ENCODE measurements around the gene FARSA.
A peak's percentile ranks its signal among the peaks of the same experiment; 100 is the strongest.

The FARSA gene

GRCh38 chr19:12943437-12944044 is 10.0 kb upstream of the FARSA start:
- in situ Hi-C loops (cut with MboI; ENCODE audit: low pct_unique_long_range_greater_than_20kb, low sequenced_read_pairs, unreplicated experiment), result no loop called here
- DNase-seq (ENCODE audit: low spot score), result no peak
- TF ChIP-seq CTCF (IDR thresholded peaks at IDR 0.05; ENCODE audit: extremely low read depth, insufficient read depth, missing control alignments), result no peak

GRCh38 chr19:12940897-12941296 is 7.4 kb upstream of the FARSA start:
- in situ Hi-C loops (cut with MboI; ENCODE audit: low pct_unique_long_range_greater_than_20kb, low sequenced_read_pairs, unreplicated experiment), result no loop called here
- no peak for DNase-seq (ENCODE audit: low spot score)
- no peak for TF ChIP-seq CTCF (IDR thresholded peaks at IDR 0.05; ENCODE audit: extremely low read depth, insufficient read depth, missing control alignments)

GRCh38 chr19:12939975-12940423 is 6.5 kb upstream of the FARSA start:
- TF ChIP-seq CTCF (IDR thresholded peaks at IDR 0.05; ENCODE audit: extremely low read depth, insufficient read depth, missing control alignments), result no peak
- in situ Hi-C loops (cut with MboI; ENCODE audit: low pct_unique_long_range_greater_than_20kb, low sequenced_read_pairs, unreplicated experiment), result no loop called here
- no peak for DNase-seq (ENCODE audit: low spot score)

- TF ChIP-seq CTCF (IDR thresholded peaks at IDR 0.05; ENCODE audit: extremely low read depth, insufficient read depth, missing control alignments), result no peak
- DNase-seq (ENCODE audit: low spot score), result peak; percentile 50
- in situ Hi-C loops (cut with MboI; ENCODE audit: low pct_unique_long_range_greater_than_20kb, low sequenced_read_pairs, unreplicated experiment), result no loop called here
Observed at GRCh38 chr19:12938779-12939601, 5.5 kb upstream of the FARSA start.

- in situ Hi-C loops (cut with MboI; ENCODE audit: low pct_unique_long_range_greater_than_20kb, low sequenced_read_pairs, unreplicated experiment), result no loop called here
- TF ChIP-seq CTCF (IDR thresholded peaks at IDR 0.05; ENCODE audit: extremely low read depth, insufficient read depth, missing control alignments), result no peak
- peak; percentile 98 for DNase-seq (ENCODE audit: low spot score)
Observed at GRCh38 chr19:12937927-12938778, 4.6 kb upstream of the FARSA start, which contains the start of gene CALR. Gene CALR, plus strand, starts transcription at chr19:12938609. Its CDS starts 71 bp downstream, at chr19:12938680.
